Adipose tissue (tissue), 3 donors: ENCODE results near the gene SEL1L2. TPM values are rescaled to one million over a fixed set of nuclear protein-coding genes. Genes with fewer than 3 reads are reported as not detected.

Experiments used
- H3K27ac ChIP-seq: one replicate; pipeline ENCODE4 v1.5.1; 2013; ENCODE audit warnings: low read depth, low read length
- WGBS, 3 donors: extraction: QIAGEN DNeasy Blood & Tissue Kit; methylation state at CpG; one replicate each; pipeline ENCODE4 v1.1.7; 2013; 5-methylcytosine and 5-hydroxymethylcytosine counted together
- polyA plus RNA-seq, 3 donors: library from polyadenylated mRNA; stranded (reverse); fragments of 200-250 nt; gene quantifications; one replicate each; pipeline ENCODE4 v1.2.3, GENCODE V29; 2013
- donor health status: healthy with polysubstance abuse.
- donor health status: Bipolar disorder and iron deficiency.
- donor health status: healthy.

Gene SEL1L2
- polyA plus RNA-seq, 3 donors, result 0.89 to 0.90 TPM; not detected in 1

DNA sequence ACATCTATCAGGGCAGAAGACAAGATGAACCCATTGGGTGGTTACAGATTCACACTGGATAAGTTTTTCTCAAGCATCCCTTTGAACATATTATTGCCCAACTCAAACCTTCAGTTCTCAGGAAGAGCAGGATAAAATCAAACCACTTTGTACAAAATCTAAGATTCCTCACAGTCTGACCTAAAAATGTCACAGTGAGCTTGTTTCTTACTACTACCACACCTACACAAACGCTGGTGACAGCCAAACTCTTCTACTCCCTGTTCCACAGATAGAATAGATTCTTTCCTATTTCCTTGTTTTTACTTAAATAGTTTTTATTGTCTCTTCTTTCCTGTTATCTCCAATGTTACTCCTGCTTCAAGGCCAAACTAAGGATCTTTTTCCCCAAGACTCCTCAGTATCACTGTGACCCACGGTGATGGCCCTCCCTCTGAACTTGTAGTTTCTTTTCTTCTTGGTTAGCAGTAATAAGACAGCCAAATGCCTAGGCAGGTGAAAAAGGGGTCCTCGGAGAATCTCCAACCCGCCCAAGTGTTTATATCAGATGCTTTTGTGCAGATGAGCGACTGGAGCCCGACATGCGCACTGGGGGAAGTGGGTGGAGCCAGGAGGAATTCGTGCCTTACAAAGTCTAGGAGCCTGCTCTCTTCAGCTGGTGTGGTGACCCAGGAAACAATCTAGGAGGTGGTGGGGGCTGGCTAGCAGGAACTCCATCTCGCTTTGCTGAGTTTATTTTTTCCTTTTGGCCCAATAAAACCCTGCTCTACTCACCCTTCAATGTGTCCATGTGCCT, 53.4 kb downstream of the SEL1L2 start:
- no peak overlapping the region for H3K27ac ChIP-seq
- WGBS, 3 donors, result 74 to 76% (median 76%) methylated on average over 9 of the region's 9 CpGs

DNA sequence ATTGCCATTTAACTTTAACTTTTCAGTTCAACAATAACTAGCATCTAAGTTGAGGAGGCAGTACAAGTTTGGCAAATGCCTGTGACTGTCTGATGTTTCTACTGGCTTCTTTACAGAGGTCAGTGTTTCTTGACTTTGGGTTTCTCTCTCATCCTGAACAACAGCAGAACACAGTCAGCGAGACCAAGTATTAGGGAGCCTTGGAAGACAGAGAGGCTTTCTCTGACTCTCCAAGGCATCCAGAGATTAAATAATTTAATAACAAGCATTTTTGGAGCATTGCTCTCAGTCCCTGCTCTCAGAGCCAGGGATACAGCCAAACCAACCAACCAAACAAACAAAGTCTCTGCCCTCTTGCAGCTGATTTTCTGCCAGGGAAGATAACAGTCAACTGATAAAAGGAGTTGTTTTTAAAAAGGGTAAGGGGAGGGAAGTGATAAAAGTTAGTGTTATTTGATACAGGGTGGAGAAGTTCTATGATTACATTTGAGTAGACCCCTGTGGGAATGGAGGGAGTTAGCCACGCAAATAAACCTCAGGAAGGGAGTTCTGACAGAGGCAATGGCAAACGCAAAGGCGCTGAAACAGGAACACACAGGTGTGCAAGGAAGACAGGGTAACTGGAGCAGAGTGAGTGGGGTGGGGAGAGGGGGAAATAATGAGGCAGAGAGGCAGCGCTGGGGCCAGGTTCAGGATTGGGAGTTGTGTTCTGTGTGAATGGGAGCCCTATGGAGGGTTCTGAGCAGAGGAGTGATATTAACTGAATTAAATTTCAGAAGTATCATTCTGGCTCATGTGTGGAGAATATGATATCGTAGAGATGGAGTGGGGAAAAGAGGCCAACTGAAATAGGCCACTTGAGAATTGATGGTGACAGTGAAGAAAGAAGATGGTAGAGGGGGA, 55.2 kb downstream of the SEL1L2 start:
- WGBS, 3 donors, result 36 to 52% (median 40%) methylated on average over 6 of the region's 6 CpGs
- no peak overlapping the region for H3K27ac ChIP-seq

DNA sequence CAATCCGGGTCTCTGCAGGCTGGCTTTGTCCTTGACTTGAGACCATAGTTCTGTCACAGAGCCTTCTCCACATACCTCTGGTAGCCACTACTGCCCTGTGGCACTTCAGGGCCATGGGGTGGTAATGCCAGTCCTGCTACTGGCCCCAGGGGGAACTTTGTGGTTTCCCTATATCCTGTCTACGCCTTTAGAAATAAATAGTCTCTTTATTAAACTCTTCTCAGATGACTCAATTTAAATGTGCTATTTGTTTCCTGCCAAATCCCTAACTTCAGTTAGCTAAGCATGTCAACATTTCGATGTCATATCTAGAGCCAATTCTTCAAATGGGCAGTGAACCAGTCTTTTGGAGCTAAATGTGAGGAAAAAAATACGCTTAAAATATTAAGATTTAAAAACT, 60.1 kb downstream of the SEL1L2 start:
- WGBS, 3 donors, result 45 to 60% (median 49%) methylated on average over 4 of the region's 4 CpGs

DNA sequence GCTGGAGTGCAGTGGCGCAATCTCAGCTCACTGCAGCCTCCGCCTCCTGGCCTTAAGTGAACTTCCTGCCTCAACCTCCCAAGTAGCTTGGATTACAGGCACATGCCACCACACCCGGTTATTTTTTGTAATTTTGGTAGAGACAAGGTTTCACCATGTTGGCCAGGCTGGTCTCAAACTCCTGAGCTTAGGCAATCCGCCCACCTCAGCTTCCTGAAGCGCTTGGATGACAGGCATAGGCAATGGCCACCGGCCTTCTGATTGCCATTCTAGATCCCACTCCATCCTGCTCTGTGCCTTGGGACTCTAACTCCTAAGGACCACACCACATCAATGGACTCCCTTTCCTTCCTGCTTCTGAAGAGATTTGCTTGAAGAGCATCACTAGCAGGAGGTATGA, 60.6 kb downstream of the SEL1L2 start:
- no peak overlapping the region for H3K27ac ChIP-seq
- WGBS, 3 donors, result 92 to 96% (median 93%) methylated on average over 6 of the region's 6 CpGs

More for the DNA sequence above, 60.1 kb downstream of the SEL1L2 start:
- no peak overlapping the region for H3K27ac ChIP-seq

DNA sequence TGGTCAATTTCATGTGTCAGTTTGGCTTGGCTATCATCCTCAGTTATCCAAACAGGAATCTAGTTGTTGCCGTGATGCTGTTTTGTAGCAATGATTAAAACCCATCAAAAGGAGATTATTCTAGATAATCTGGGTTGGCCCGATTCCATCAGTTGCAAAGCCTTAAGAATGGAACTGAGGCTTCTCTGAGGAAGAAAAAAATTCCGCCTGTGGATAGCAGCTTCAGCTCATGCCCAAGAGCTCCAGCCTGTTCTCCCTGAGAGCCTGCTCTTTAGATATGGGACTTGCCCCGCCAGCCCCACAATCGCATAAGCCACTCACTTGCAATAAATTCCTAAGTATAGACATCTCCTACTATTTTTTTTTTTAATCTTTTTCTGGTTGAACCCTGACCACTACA, 61.5 kb downstream of the SEL1L2 start:
- H3K27ac ChIP-seq, result no peak overlapping the region
- WGBS, 3 donors, result 76 to 87% (median 79%) methylated on average over 5 of the region's 5 CpGs

DNA sequence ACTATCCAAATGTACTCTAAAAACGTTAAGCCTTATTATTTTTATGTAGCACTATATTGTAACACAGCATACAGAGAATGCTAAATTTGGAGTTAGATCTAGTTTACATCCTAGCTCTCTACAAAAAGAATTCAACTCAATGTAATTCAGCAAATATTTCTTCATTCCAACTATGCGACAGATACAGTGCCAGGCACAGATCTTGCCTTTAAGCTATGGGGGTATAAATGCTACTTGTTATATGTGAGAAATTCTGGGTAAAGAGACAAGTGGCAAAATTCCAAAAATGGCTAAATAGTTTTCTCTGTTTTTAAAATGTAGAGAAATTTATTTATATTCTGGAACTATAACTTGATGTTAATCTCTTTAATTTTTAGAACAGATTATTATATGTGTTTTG, 63.2 kb downstream of the SEL1L2 start:
- WGBS, 3 donors, result 45 to 65% (median 64%) methylated on average over 2 of the region's 2 CpGs
- no peak overlapping the region for H3K27ac ChIP-seq

DNA sequence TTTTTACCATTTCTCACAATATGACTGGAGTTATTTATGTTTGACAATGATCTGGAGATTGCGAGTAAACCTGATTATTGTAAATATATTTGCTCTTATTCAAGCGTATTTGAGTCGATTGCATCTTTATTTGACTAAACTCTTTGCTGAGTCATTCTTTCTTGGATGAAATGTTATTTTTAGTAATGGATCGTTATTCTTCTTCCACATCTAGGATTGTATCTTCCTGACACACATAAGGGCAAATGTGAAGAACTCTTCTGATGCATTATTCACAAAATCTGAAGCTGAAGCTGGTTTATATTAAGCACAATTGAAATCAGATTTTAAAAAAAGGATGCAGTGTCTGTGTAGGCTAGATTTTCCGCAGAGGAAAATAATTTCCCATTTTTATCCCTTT, 68.2 kb downstream of the SEL1L2 start:
- 56 to 75% (median 70%) methylated on average over 5 of the region's 5 CpGs for WGBS, 3 donors
- no peak overlapping the region for H3K27ac ChIP-seq

DNA sequence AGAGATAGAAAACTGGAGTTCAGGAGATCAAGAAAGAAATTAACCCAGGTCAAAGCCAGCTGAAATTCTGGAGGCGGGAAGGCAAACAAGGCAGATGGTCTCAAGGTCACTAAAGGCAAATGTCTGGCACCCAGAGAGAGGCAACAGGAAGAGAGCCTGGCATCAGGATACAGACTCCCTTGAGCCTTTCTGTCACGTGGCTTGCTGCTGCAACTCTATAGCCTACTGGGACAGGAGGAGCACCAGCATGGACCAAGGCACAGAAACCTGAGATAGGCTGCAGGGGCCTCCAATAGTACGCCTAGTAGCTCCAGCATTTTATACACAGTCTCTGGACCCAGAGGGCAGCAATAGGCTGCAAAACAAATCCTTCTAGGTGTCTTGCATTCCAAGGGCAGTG, 75.1 kb downstream of the SEL1L2 start:
- H3K27ac ChIP-seq, result no peak overlapping the region
- WGBS, 3 donors, result 28 to 66% (median 54%) methylated on average over 3 of the region's 3 CpGs

DNA sequence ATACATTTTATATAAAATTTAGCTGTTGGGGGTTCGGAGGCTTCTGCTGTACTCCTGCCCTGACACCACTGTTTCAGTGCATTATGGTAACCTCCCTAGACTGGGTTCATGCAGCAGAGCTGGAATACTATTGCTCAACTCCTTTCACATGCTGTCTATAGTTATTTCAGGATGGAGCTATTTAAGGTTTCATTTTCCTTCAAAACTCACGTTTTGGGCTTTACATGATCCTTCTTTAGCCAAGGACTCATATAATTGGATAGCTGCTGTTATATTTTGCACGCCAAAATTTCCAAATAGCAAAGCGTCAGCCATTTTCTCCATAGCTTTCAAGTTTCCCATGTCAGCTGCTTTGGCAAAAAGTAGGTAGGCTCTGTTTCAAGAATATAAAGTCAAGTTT, 76.8 kb downstream of the SEL1L2 start:
- H3K27ac ChIP-seq, result no peak overlapping the region
- 56 to 71% (median 61%) methylated on average over 4 of the region's 4 CpGs for WGBS, 3 donors

DNA sequence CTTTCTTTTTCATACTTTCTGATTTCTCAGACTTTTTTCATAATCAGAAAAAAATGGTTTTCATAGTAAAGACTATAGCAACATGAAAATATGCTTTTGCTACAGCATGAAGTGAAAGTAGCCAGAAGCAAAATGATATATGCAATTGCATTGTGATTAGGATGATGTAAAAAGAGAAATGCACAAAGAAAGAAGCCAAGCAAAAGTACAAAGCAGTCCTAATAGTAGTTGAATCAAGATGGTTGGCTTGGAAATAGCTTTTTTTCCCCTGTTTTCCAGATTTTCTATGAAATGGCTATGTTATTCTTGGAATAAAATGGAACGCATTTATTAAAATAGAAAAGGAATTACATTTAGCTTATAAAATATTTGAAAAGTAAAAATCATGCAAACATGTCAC, 77.3 kb downstream of the SEL1L2 start:
- H3K27ac ChIP-seq, result no peak overlapping the region
- WGBS, 3 donors, result 80 to 93% (median 85%) methylated on average over 1 of the region's 1 CpG

DNA sequence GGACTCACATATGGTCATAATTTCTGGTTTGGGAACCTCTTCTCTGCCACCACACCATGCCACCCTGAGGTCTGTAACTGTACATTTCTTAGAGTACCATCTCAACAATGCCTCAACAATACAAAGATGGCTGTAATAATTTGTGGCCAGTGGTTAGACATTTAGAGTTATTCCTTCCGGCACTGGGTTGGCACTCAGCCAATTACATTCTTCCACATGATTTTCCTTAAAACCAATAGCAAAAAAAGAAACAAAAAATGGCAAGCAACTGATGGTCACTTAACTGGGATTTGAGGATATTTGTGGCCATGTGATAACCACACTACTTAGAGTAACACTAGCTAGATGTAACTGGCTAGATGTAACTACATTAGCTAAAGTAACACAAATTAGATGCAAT, 79.9 kb downstream of the SEL1L2 start:
- no peak overlapping the region for H3K27ac ChIP-seq

DNA sequence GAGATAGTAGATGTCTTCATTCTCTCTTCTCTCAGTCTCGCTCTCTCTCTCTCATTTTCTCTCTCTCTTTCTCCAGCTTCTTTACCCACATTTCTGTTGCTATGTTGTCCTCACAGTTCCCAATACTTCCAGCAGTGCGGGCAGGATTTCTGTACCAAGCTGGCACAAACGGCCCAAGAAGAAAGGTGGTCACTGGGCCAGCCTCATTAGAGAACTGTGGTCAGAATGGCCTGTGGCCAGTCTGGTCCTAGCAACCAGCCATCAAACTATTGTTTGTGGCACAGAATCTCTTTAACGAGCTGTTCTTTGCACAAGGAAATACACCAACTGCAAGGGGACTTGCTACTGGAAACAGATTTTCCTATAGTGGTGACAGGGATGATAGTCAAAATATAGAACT, 81.3 kb downstream of the SEL1L2 start:
- WGBS, 3 donors, result 79 to 84% (median 81%) methylated on average over 4 of the region's 4 CpGs

More for the DNA sequence above, 79.9 kb downstream of the SEL1L2 start:
- 61 to 73% (median 71%) methylated on average over 1 of the region's 1 CpG for WGBS, 3 donors

DNA sequence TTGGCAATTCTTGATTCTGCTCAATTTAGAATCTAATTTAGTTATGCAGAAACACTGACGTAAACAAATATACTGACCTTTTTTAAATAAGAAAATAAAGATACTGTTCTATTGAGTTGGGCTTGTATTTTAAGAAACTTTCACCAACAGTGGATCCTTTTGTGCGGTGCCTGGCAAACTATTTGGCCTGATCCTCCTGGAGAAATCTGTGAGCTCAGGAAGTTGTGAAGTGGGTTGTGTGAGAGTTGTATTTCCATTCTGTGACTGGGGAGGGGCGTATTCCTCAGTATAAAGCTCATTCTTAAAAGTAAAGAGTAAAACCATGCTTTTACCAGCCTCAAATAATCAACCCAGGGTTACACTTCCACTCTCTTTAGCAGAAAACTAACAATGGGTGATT, 85.6 kb downstream of the SEL1L2 start:
- WGBS, 3 donors, result 80 to 84% (median 83%) methylated on average over 3 of the region's 3 CpGs

More for the DNA sequence above, 81.3 kb downstream of the SEL1L2 start:
- H3K27ac ChIP-seq, result no peak overlapping the region

DNA sequence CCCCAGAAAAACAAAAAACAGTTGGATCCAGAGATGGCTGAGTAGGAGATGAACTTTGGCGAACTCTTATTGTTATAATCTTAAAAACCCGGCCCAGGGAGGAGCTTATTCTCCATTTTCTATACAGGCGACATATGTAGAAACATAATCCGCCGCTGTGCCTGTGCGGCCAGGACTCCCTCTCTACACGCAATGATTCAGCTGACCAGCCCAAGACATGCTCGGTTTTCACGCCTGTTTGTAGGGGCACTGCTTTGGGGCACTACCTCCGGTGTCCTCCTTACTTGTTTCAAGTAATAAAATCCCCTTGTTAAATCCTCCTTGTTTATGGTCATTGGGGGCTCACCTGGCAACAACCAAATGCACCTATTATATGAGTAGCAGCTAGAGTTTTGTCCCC, 89.9 kb downstream of the SEL1L2 start:
- WGBS, 3 donors, result 85 to 93% (median 92%) methylated on average over 10 of the region's 10 CpGs
- no peak overlapping the region for H3K27ac ChIP-seq

More for the DNA sequence above, 85.6 kb downstream of the SEL1L2 start:
- H3K27ac ChIP-seq, result no peak overlapping the region

DNA sequence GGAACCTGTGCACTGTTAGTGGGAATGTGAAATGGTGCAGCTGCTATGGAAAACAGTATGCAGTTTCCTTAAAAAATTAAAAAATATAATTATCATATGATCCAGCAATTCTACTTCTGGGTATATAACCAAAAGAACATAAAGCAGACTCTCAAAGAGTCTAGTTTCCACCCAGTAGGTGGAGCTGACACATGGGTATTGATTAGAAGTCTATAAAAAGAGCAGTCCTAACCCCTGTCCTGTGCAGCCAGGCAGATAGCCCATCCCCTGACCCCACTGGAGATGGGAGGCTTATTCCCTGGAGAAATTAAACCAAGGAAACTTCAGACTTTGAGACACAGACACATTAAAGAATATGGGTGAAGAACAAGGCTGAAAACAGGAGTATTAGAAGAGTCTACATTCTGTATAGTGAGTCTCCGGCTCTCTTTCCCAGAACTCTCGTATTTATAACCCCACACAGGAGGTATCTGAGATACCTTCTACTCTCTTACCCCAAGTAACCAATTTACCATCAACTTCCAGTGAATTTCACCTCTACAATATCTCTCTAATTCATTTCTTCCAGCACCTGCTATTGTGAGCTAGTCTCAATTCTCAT, 92.3 kb downstream of the SEL1L2 start:
- no peak overlapping the region for H3K27ac ChIP-seq
- WGBS, 3 donors, result 90 to 95% (median 95%) methylated on average over 2 of the region's 2 CpGs

DNA sequence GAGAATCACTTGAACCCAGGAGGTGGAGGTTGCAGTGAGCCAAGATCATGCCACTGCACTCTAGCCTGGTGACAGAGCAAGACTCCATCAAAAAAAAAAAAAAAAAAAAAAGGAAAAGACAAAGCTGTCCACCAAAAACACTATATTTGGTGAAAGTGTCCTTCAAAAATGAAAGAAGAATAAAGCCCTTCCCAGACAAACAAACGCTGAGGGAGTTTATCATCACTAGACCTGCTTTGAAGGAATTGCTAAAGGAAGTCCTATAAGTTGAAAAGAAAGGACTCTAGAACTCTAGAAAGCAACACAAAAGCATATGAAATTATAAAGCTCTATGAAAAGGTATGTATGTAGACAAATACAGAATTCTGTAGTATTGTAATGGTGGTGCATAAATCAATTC, 98.8 kb downstream of the SEL1L2 start:
- H3K27ac ChIP-seq, result no peak overlapping the region
- WGBS, 3 donors, result 89 to 97% (median 89%) methylated on average over 1 of the region's 1 CpG

DNA sequence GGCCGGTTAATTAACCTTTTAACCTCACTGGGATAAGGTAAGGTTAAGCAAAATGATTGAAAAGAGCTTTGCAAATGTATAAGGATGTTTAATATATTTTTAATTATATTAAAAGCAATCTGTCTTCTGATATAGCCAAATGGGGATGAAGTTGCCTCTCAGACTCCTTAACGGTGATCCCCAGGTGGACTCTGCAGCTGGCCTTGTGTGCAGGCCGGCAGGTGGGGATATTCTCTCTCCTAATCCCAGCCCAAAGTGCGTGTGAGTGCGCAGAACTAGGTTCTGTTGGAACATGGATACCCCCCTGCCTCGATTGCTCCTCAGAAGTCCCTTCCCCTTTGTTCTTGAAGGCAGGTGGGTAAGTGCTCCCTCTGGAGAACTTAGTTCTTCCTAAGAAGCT, 105.6 kb downstream of the SEL1L2 start:
- WGBS, 3 donors, result 82 to 92% (median 86%) methylated on average over 6 of the region's 6 CpGs

DNA sequence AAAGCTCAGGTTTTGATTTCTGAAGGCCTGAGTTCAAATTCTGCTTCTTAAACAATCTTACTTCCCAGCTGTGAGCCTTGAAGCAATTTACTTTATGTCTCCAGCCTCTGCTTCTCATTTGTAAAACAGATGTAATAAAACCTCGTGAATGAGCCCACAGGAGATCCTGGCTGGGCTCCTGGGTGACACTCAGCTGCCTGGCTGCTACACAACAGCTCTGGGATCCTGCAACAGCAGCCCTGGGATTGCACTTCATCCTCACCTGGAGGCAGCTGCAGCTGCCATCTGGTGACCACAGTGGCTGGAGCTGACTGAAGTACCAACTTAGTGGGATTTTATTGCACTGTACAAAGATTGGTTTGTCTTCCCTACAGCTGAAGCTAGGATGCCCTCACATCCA, 107.0 kb downstream of the SEL1L2 start:
- no peak overlapping the region for H3K27ac ChIP-seq
- WGBS, 3 donors, result 36 to 38% (median 37%) methylated on average over 1 of the region's 1 CpG

More for the DNA sequence above, 105.6 kb downstream of the SEL1L2 start:
- no peak overlapping the region for H3K27ac ChIP-seq

DNA sequence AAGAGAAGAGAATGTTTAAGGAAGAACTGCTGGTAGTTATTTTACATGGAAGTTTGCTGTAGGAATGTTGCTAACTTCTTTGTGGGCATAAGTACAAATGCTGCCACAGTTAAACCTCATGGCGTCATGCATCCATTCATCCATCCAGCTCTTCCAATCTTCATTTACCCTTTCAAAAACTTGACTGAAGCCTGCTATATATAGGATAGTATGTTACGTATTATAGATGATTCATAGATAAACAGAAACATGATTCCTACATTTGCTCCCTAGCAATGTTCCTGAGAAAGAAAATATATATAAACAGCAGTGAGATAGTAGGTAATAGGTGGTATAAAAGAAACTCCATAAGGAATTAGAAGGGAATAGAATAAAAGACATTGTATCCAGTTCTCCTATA, 111.8 kb downstream of the SEL1L2 start:
- 91 to 94% (median 92%) methylated on average over 2 of the region's 2 CpGs for WGBS, 3 donors

More for the DNA sequence above, 111.8 kb downstream of the SEL1L2 start:
- no peak overlapping the region for H3K27ac ChIP-seq
